GM23248 (cell line): Measurements from ENCODE around the gene PSG11. TPM values are rescaled to one million over a fixed set of nuclear protein-coding genes. Genes with fewer than 3 reads are reported as not detected.
A peak's percentile ranks its signal among the peaks of the same experiment; 100 is the strongest.
"Not testable (repeated sequence)": the region's sequence is repeated elsewhere in the genome, so short reads cannot be mapped to it uniquely, and the experiment has no call there.

Experiments used
- DNase-seq: peaks from one replicate; pipeline ENCODE4 v3.0.0-alpha.2; 2015
- H2AFZ ChIP-seq: fragments of 200-600 bp; sonication (generic); 2 replicates; pipeline ENCODE4 v1.6.1; 2016; ENCODE audit warnings: antibody characterized with exemption
- H3F3A ChIP-seq: fragments of 200-600 bp; sonication (generic); 2 replicates; pipeline ENCODE4 v1.6.1; 2016; ENCODE audit warnings: mild to moderate bottlenecking, antibody characterized with exemption, mixed run types; ENCODE audit not compliant: insufficient read depth
- H3K27ac ChIP-seq: fragments of 200-600 bp; sonication (generic); 2 replicates; pipeline ENCODE4 v1.5.1; 2016; ENCODE audit warnings: mild to moderate bottlenecking
- H3K27me3 ChIP-seq: fragments of 200-600 bp; sonication (generic); replicated peaks from 2 replicates; pipeline ENCODE4 v1.6.1; 2016; ENCODE audit warnings: mild to moderate bottlenecking; ENCODE audit not compliant: insufficient read depth
- H3K36me3 ChIP-seq: fragments of 200-600 bp; sonication (generic); 2 replicates; pipeline ENCODE4 v1.6.1; 2016; ENCODE audit warnings: low read depth, mild to moderate bottlenecking
- H3K4me1 ChIP-seq: fragments of 200-600 bp; sonication (generic); 2 replicates; pipeline ENCODE4 v1.6.1; 2016; ENCODE audit warnings: mild to moderate bottlenecking; ENCODE audit not compliant: insufficient read depth
- H3K4me2 ChIP-seq: fragments of 200-600 bp; sonication (generic); one replicate; pipeline ENCODE4 v1.6.1; 2016; ENCODE audit warnings: mild to moderate bottlenecking; ENCODE audit not compliant: unreplicated experiment
- H3K4me3 ChIP-seq: fragments of 200-600 bp; sonication (generic); 2 replicates; pipeline ENCODE4 v1.5.1; 2016; ENCODE audit warnings: mild to moderate bottlenecking
- H3K79me2 ChIP-seq: fragments of 200-600 bp; sonication (generic); 2 replicates; pipeline ENCODE4 v1.6.1; 2016; ENCODE audit warnings: mild to moderate bottlenecking; ENCODE audit not compliant: insufficient read depth
- H3K9ac ChIP-seq: fragments of 200-600 bp; sonication (generic); 2 replicates; pipeline ENCODE4 v1.6.1; 2016; ENCODE audit warnings: mild to moderate bottlenecking
- H3K9me2 ChIP-seq: fragments of 200-600 bp; sonication (generic); 2 replicates; pipeline ENCODE4 v1.6.1; 2016; ENCODE audit warnings: mixed run types, mild to moderate bottlenecking, moderate library complexity; ENCODE audit not compliant: insufficient read depth
- H3K9me3 ChIP-seq: fragments of 200-600 bp; sonication (generic); one replicate; pipeline ENCODE4 v1.6.1; 2017; ENCODE audit warnings: low read depth
- H4K20me1 ChIP-seq: fragments of 200-600 bp; sonication (generic); 2 replicates; pipeline ENCODE4 v1.6.0; 2016; ENCODE audit not compliant: insufficient read depth
- EZH2 ChIP-seq: fragments of 200-600 bp; sonication (generic); IDR thresholded peaks from 2 replicates; pipeline ENCODE4 v1.6.1; 2018; ENCODE audit warnings: antibody characterized with exemption, mild to moderate bottlenecking; ENCODE audit not compliant: insufficient read depth, poor library complexity, severe bottlenecking
- EZH2phosphoT487 ChIP-seq: fragments of 200-600 bp; sonication (generic); IDR thresholded peaks from 2 replicates; pipeline ENCODE4 v1.6.1; 2018; ENCODE audit warnings: antibody characterized with exemption, moderate library complexity, mild to moderate bottlenecking, low read depth; ENCODE audit not compliant: insufficient read depth
- WGBS, 2 experiments: methylation state at CpG; one replicate each; pipeline ENCODE4 v1.1.6; 2015 to 2017; ENCODE audit warnings: low lambda C conversion rate in 2 of 2, low coverage in 1 of 2; ENCODE audit errors: missing lambda C conversion rate in 2 of 2; 5-methylcytosine and 5-hydroxymethylcytosine counted together
- in situ Hi-C: fragments of 300-500 bp; cut with MboI; formaldehyde crosslinking; loops from 2 replicates; pipeline ENCODE4 v1.15.0; 2020
- polyA plus RNA-seq: library from polyadenylated mRNA; unstranded; fragments of >200 nt; fragmentation: Nextera tagmentation; extraction: Ambion mirVana; gene quantifications from 2 replicates; pipeline ENCODE4 v1.2.1, GENCODE V29; 2016
- total RNA-seq: library from RNA; depleted of rRNA; stranded (reverse); fragments of >200 nt; shearing (Covaris generic); gene quantifications from 2 replicates; pipeline ENCODE4 v1.2.3, GENCODE V29; 2014

Gene PSG11
- total and polyA plus RNA-seq, 2 experiments from 2014 or later: 0.36 TPM; not detected in 1

DNA sequence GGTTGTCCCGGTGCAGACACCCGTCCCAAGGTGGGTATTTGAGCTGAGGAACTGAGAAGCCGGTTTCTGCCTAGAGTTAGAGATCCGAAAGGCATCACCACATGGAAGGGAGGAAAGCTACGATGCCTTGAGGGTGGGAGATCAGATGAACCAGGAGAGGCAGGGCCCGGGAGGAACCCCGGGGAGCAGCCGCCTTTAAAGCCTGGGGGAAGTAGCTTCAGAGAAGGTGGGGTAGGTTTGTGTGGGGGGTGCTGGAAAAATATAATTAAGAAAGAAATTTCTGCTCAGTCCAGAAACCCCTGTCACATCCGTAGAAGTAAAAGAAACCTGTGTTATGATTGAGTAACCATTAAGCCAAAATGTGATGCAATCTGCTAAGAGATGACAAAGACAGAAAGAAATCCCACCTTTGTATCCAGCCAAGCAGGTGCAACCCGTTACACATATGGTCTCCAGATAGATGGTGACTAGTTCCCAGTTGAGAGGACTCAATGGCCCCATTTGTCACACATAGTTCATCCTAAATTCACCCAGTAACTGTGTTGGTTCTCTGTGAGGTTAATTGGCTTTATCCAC, 34.2 kb downstream of the PSG11 start:
- H4K20me1 ChIP-seq, H3K4me2 ChIP-seq, H3K9me2 ChIP-seq, H2AFZ ChIP-seq, H3K36me3 ChIP-seq, H3K9me3 ChIP-seq, H3K27ac ChIP-seq, in situ Hi-C loops, DNase-seq, H3K27me3 ChIP-seq, H3K4me3 ChIP-seq, H3K9ac ChIP-seq, H3K79me2 ChIP-seq: not testable (repeated sequence)
- H3F3A ChIP-seq: peaks cover 16% of the 10 kb centered on the region
- 93% methylated on average over 10 of the region's 10 CpGs for WGBS, 2 experiments
- peaks cover 11% of the 10 kb centered on the region for H3K4me1 ChIP-seq

DNA sequence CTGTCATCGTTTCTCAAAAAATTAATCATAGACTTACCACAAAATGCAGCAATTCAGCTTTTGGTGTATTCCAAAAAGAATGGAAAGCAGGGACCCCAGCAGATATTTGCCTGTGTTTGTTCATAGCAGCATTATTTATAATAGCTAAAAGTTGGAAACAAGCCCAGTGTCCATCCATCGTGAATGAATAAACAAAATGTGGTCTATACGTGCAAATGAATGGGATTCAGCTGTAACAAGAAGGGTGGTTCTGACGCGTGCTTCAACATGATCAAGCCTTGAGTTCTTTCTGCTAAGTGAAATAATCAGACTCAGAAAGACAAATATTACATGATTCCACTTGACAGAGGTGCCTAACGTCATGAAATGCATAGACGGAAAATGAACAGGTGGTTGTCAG, 36.4 kb downstream of the PSG11 start:
- TF ChIP-seq EZH2phosphoT487 (no peak), EZH2 (no peak)
- in situ Hi-C loops: no loop called here
- Histone ChIP-seq H4K20me1 (no peaks in the 10 kb centered on the region), H3K27ac (no peak overlapping the region), H3K9me3 (no peaks in the 10 kb centered on the region), H3K9me2 (no peaks in the 10 kb centered on the region), H3K79me2 (no peaks in the 10 kb centered on the region), H3K4me1 (peaks cover 18% of the 10 kb centered on the region), H3K9ac (no peak overlapping the region), H3F3A (peaks cover 16% of the 10 kb centered on the region), H3K4me3 (no peak overlapping the region), H3K4me2 (no peak overlapping the region), H3K36me3 (no peaks in the 10 kb centered on the region), H2AFZ (no peak overlapping the region), H3K27me3 (no peaks in the 10 kb centered on the region)
- no peak for DNase-seq
- 68 to 74% methylated on average over 7 of the region's 7 CpGs for WGBS, 2 experiments

GRCh38 chr19:42989186-42989585, 37.1 kb downstream of the PSG11 start:
- H3K9me3 ChIP-seq, H4K20me1 ChIP-seq, H3K9me2 ChIP-seq, H3K27me3 ChIP-seq, H3K4me3 ChIP-seq, H3K27ac ChIP-seq, DNase-seq, H3K79me2 ChIP-seq, H3K36me3 ChIP-seq, in situ Hi-C loops, H2AFZ ChIP-seq, H3K9ac ChIP-seq, H3K4me2 ChIP-seq: not testable (repeated sequence)
- Histone ChIP-seq H3F3A (peaks cover 16% of the 10 kb centered on the region), H3K4me1 (peaks cover 18% of the 10 kb centered on the region)
- WGBS, 2 experiments: 79 to 80% methylated on average over 4 of the region's 4 CpGs

- H3K27ac ChIP-seq: peak overlapping the region; percentile 43
- H3K4me2 ChIP-seq, H3K9me2 ChIP-seq, in situ Hi-C loops, H3K9me3 ChIP-seq, H3K9ac ChIP-seq, H4K20me1 ChIP-seq, H2AFZ ChIP-seq, H3K36me3 ChIP-seq, H3K4me3 ChIP-seq, DNase-seq, H3K79me2 ChIP-seq, H3K27me3 ChIP-seq: not testable (repeated sequence)
- H3F3A ChIP-seq: peaks cover 16% of the 10 kb centered on the region
- H3K4me1 ChIP-seq: peaks cover 18% of the 10 kb centered on the region
- 8 to 12% methylated on average over 1 of the region's 1 CpG for WGBS, 2 experiments
Measured at GRCh38 chr19:42988206-42988605, 38.1 kb downstream of the PSG11 start.

DNA sequence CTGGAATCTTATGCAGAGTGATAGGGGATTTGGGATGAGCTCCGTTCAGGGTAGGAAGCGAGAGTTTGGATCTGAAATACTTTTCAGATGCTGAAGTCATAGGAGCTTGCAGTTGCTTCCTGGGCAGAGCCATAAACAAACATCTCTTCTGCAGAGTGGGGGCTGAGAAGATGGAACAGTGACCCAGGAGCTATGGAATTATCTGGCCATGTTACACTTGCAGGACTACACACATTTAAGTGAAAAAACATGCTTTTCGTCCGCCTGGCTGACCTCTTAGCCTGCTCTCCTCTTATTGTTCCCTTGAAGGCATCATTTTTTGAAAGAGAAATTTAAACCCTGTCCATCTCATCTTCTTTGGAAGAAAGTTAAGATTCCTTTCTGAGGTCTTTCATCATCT, 40.7 kb downstream of the PSG11 start:
- H3K9me2 ChIP-seq: no peaks in the 10 kb centered on the region
- no peak overlapping the region for H2AFZ ChIP-seq
- WGBS, 2 experiments: 78 to 85% methylated on average over 4 of the region's 4 CpGs
- in situ Hi-C loops: no loop called here
- DNase-seq: no peak
- no peak overlapping the region for H3K9ac ChIP-seq
- no peak overlapping the region for H3K4me2 ChIP-seq
- H3K27me3 ChIP-seq: no peaks in the 10 kb centered on the region
- no peaks in the 10 kb centered on the region for H3K79me2 ChIP-seq
- H3F3A ChIP-seq: peaks cover 16% of the 10 kb centered on the region
- H3K36me3 ChIP-seq: no peaks in the 10 kb centered on the region
- H3K9me3 ChIP-seq: no peaks in the 10 kb centered on the region
- H3K4me1 ChIP-seq: peaks cover 31% of the 10 kb centered on the region
- H3K27ac ChIP-seq: no peak overlapping the region
- no peak overlapping the region for H3K4me3 ChIP-seq
- H4K20me1 ChIP-seq: no peaks in the 10 kb centered on the region
- TF ChIP-seq EZH2phosphoT487 (no peak), EZH2 (no peak)

GRCh38 chr19:42982111-42982510, 44.2 kb downstream of the PSG11 start:
- DNase-seq: peak; percentile 11
- H3K4me3 ChIP-seq, in situ Hi-C loops, H2AFZ ChIP-seq, H3K27me3 ChIP-seq, H3K27ac ChIP-seq, H3K79me2 ChIP-seq, H3K9ac ChIP-seq, H3K4me2 ChIP-seq, H3F3A ChIP-seq, H4K20me1 ChIP-seq, H3K36me3 ChIP-seq, H3K9me3 ChIP-seq, H3K9me2 ChIP-seq: not testable (repeated sequence)
- H3K4me1 ChIP-seq: 0 out of 2 replicates have a peak, but pooled peaks cover 19% of the 10 kb centered on the region

DNA sequence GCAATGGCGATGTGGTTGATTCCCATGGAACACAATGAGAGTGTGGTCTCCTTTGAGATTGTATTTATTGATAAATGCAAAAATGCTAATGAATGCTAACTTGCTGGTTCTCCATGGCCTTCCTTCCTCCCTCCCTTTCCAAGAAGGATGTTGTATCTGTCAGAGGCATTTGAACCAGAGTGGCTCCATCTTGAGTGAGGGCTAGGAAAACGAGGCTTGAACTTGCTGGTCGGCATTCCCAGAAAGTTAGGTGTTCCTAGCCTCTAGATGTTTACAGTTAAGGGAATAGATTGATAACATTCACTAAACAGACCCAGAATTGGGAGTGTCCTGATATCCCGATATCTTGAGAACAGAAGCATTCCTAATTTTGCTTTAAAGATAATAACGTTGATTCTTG, 54.8 kb downstream of the PSG11 start:
- H3F3A ChIP-seq, H3K27me3 ChIP-seq, in situ Hi-C loops, H2AFZ ChIP-seq, H3K36me3 ChIP-seq, H3K79me2 ChIP-seq, DNase-seq, H3K4me2 ChIP-seq, H3K9ac ChIP-seq, H4K20me1 ChIP-seq, H3K9me2 ChIP-seq, H3K27ac ChIP-seq, H3K9me3 ChIP-seq, H3K4me3 ChIP-seq: not testable (repeated sequence)
- H3K4me1 ChIP-seq: peaks cover 13% of the 10 kb centered on the region
- WGBS, 2 experiments: 84 to 88% methylated on average over 5 of the region's 5 CpGs
